Activated CD4-positive, alpha-beta T cell treated with anti-CD3 and anti-CD28 coated beads, Interleukin-2, Interleukin-4, amounts not matched to agents 100 ng/mL and 50 ng/mL, durations not matched to agents 16 hours and 8 hours (primary cell): ENCODE data around the gene KCTD10.
A peak's percentile ranks its signal among the peaks of the same experiment; 100 is the strongest.
"Not testable (repeated sequence)": the region's sequence is repeated elsewhere in the genome, so short reads cannot be mapped to it uniquely, and the experiment has no call there.

ENCODE experiments used
- DNase-seq: peaks from one replicate; pipeline ENCODE4 v3.0.0-alpha.2; 2020; ENCODE audit warnings: low spot score

Gene KCTD10

GRCh38 chr12:109473526-109474270, 3.4 kb downstream of the KCTD10 start:
- not testable (repeated sequence) for DNase-seq

GRCh38 chr12:109473006-109473405, 4.1 kb downstream of the KCTD10 start:
- no peak for DNase-seq

- no peak for DNase-seq
These were observed 7.6 kb downstream of the KCTD10 start for GRCh38 chr12:109469517-109469916.

- DNase-seq = no peak
These were observed 9.0 kb downstream of the KCTD10 start for GRCh38 chr12:109467978-109468676.

GRCh38 chr12:109466821-109467220, 10.3 kb downstream of the KCTD10 start:
- no peak for DNase-seq

- no peak for DNase-seq
These were observed 10.8 kb downstream of the KCTD10 start for GRCh38 chr12:109466305-109466704.

GRCh38 chr12:109464642-109465351, 12.3 kb downstream of the KCTD10 start:
- no peak for DNase-seq

GRCh38 chr12:109463756-109464155, 13.3 kb downstream of the KCTD10 start:
- DNase-seq = no peak

GRCh38 chr12:109462868-109463692, 14.0 kb downstream of the KCTD10 start:
- DNase-seq = no peak

- DNase-seq = no peak
These were observed 15.0 kb downstream of the KCTD10 start for GRCh38 chr12:109461846-109462756.

GRCh38 chr12:109461049-109461845, 15.9 kb downstream of the KCTD10 start:
- peak; percentile 9 for DNase-seq

GRCh38 chr12:109460538-109460937, 16.6 kb downstream of the KCTD10 start:
- DNase-seq = no peak

GRCh38 chr12:109459247-109459646, 17.9 kb downstream of the KCTD10 start:
- DNase-seq = no peak

- DNase-seq = no peak
These were observed 18.3 kb downstream of the KCTD10 start for GRCh38 chr12:109458771-109459208.

- DNase-seq = peak; percentile 23
These were observed 19.0 kb downstream of the KCTD10 start for GRCh38 chr12:109458086-109458485.

- no peak for DNase-seq
These were observed 21.4 kb downstream of the KCTD10 start for GRCh38 chr12:109455706-109456105.

- no peak for DNase-seq
These were observed 24.6 kb downstream of the KCTD10 start for GRCh38 chr12:109452489-109452888.

- DNase-seq = no peak
These were observed 25.7 kb downstream of the KCTD10 start for GRCh38 chr12:109451400-109451799.

- no peak for DNase-seq
These were observed 26.1 kb downstream of the KCTD10 start for GRCh38 chr12:109450980-109451379.
